NT2/D1 (cell line): ENCODE measurements around the gene IMPDH2.

Source experiments
- YY1 ChIP-seq: IDR thresholded peaks from 2 replicates; pipeline ENCODE4 v1.6.1; 2011; ENCODE audit not compliant: insufficient read length, insufficient read depth
- ZNF274 ChIP-seq: IDR thresholded peaks from 2 replicates; pipeline ENCODE4 v1.6.1; 2011; ENCODE audit warnings: mild to moderate bottlenecking, low read depth, low read length

DNA sequence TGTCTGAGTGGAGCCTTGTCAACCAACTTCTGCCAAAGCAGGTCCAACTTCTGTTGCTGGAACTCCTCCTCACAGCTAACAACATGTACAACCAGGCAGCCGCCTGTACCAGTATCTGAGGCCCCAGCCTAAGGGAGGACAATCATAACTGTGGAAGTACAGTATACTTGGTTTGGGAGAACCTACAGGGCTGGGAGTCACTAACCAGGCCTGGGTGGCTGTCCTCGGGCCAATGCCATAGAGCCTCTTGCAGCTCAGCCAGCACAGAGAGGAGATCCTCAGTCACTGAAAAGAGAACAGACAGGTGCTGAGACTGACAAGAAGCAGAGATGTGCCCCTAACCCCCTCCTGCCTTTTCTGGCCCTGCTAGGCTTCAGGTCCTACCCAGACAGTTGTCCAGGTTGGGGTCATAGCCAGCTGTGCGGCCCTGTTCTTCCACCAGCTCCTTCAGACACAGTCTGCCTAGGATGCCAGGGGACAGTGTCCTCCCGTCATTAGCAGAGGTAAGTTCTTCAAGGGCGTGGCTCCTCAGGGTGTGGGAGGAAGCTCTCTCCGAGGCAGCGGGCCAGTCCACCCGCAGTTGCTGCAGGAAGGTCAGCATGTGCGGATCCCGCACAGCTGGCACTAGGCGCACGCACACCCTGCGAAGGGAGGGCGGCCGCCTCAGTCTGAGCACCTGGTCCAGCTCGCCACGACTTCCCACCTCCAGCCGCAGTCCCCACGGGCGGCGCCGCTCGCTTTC is 11.8 kb downstream of the IMPDH2 start:
- TF ChIP-seq YY1, result no peak
- no peak for TF ChIP-seq ZNF274
